Mesenchymal stem cell (in vitro differentiated cells and primary cell): ENCODE measurements around the gene PLIN3. TPM values are rescaled to one million over a fixed set of nuclear protein-coding genes. Genes with fewer than 3 reads are reported as not detected.
A peak's percentile ranks its signal among the peaks of the same experiment; 100 is the strongest.

Experiments used
- DNase-seq: peaks from one replicate; pipeline ENCODE4 v3.0.0-alpha.2; 2013
- H2AFZ ChIP-seq: one replicate; pipeline ENCODE4 v1.6.1; 2013; ENCODE audit warnings: low read depth, mild to moderate bottlenecking, control low read depth, inconsistent platforms, low read length, moderate library complexity
- H2AK5ac ChIP-seq: 2 replicates; pipeline ENCODE4 v1.6.1; 2013; ENCODE audit warnings: low read length, moderate library complexity, mild to moderate bottlenecking, inconsistent platforms; ENCODE audit not compliant: severe bottlenecking
- H2BK120ac ChIP-seq: one replicate; pipeline ENCODE4 v1.6.1; 2013; ENCODE audit warnings: low read depth, mild to moderate bottlenecking, inconsistent platforms, low read length, moderate library complexity
- H2BK12ac ChIP-seq, 2 experiments: one replicate each; pipeline ENCODE4 v1.6.1; 2013; ENCODE audit warnings: inconsistent platforms in 2 of 2, low read length in 2 of 2, mild to moderate bottlenecking in 2 of 2, moderate library complexity in 2 of 2, control low read depth in 1 of 2
- H2BK15ac ChIP-seq: one replicate; pipeline ENCODE4 v1.6.1; 2013; ENCODE audit warnings: mild to moderate bottlenecking, low read depth, inconsistent platforms; ENCODE audit not compliant: poor library complexity, severe bottlenecking
- H2BK5ac ChIP-seq: 2 replicates; pipeline ENCODE4 v1.6.1; 2013; ENCODE audit warnings: low read depth, mild to moderate bottlenecking, low read length, control low read depth, inconsistent platforms; ENCODE audit not compliant: poor library complexity, severe bottlenecking
- H3K14ac ChIP-seq, 2 experiments: one replicate each; pipeline ENCODE4 v1.6.1; 2013; ENCODE audit warnings: inconsistent platforms in 2 of 2, low read length in 2 of 2, control low read depth in 1 of 2, mild to moderate bottlenecking in 1 of 2, moderate library complexity in 1 of 2
- H3K18ac ChIP-seq, 2 experiments: one replicate each; pipeline ENCODE4 v1.6.1; 2013; ENCODE audit warnings: inconsistent platforms in 2 of 2, low read length in 2 of 2, control low read depth in 1 of 2, low read depth in 1 of 2, mild to moderate bottlenecking in 1 of 2
- H3K23ac ChIP-seq, 2 experiments: one replicate each; pipeline ENCODE4 v1.6.1; 2013; ENCODE audit warnings: inconsistent platforms in 2 of 2, low read length in 2 of 2, mild to moderate bottlenecking in 2 of 2, moderate library complexity in 2 of 2, control low read depth in 1 of 2
- H3K27ac ChIP-seq: 2 replicates; pipeline ENCODE4 v1.5.1; 2013; ENCODE audit warnings: mild to moderate bottlenecking, moderate library complexity, low read length, control low read depth, inconsistent platforms; ENCODE audit not compliant: poor library complexity, severe bottlenecking
- H3K27me3 ChIP-seq, 2 experiments: 2 replicates each; pipeline versions ENCODE4 v1.6.1 to v1.7.0; 2013; ENCODE audit warnings: low read length in 2 of 2, mild to moderate bottlenecking in 2 of 2, moderate library complexity in 2 of 2, control low read depth in 1 of 2, inconsistent platforms in 1 of 2; ENCODE audit not compliant: control insufficient read depth in 1 of 2, insufficient read depth in 1 of 2
- H3K36me3 ChIP-seq, 2 experiments: 2 replicates each; pipeline versions ENCODE4 v1.6.1 to v1.7.0; 2013; ENCODE audit warnings: low read length in 2 of 2, control low read depth in 1 of 2, inconsistent platforms in 1 of 2, low read depth in 1 of 2, mild to moderate bottlenecking in 1 of 2; ENCODE audit not compliant: insufficient read depth in 2 of 2, control insufficient read depth in 1 of 2
- H3K4ac ChIP-seq, 2 experiments: one replicate each; pipeline ENCODE4 v1.6.1; 2013; ENCODE audit warnings: inconsistent platforms in 2 of 2, low read length in 2 of 2, mild to moderate bottlenecking in 2 of 2, moderate library complexity in 2 of 2, control low read depth in 1 of 2, low read depth in 1 of 2
- H3K4me1 ChIP-seq: 2 replicates; pipeline ENCODE4 v1.6.1; 2013; ENCODE audit warnings: low read depth, low read length, control low read depth; ENCODE audit not compliant: control insufficient read depth, insufficient read depth
- H3K4me2 ChIP-seq: 2 replicates; pipeline ENCODE4 v1.6.1; 2013; ENCODE audit warnings: low read length, mild to moderate bottlenecking, inconsistent platforms; ENCODE audit not compliant: poor library complexity, severe bottlenecking
- H3K4me3 ChIP-seq, 2 experiments: 2 replicates each; pipeline versions ENCODE4 v1.5.1 to v1.7.0; 2013; ENCODE audit warnings: low read length in 2 of 2, mild to moderate bottlenecking in 2 of 2, control low read depth in 1 of 2, low read depth in 1 of 2; ENCODE audit not compliant: insufficient read depth in 1 of 2
- H3K79me1 ChIP-seq: replicated peaks from 2 replicates; pipeline ENCODE4 v1.6.1; 2013; ENCODE audit warnings: mild to moderate bottlenecking, control low read depth, low read length, inconsistent platforms; ENCODE audit not compliant: poor library complexity, severe bottlenecking
- H3K9ac ChIP-seq: 2 replicates; pipeline ENCODE4 v1.7.0; 2013; ENCODE audit warnings: mild to moderate bottlenecking, low read length, moderate library complexity
- H3K9me3 ChIP-seq: 2 replicates; pipeline ENCODE4 v1.7.0; 2013; ENCODE audit warnings: mild to moderate bottlenecking, low read length; ENCODE audit not compliant: control insufficient read depth
- H4K8ac ChIP-seq: one replicate; pipeline ENCODE4 v1.6.1; 2013; ENCODE audit warnings: inconsistent platforms, mild to moderate bottlenecking, low read length, moderate library complexity
- H4K91ac ChIP-seq: one replicate; pipeline ENCODE4 v1.6.1; 2013; ENCODE audit warnings: mild to moderate bottlenecking, low read length, inconsistent platforms
- WGBS: methylation state at CpG from one replicate; pipeline ENCODE4 v1.1.7; 2013; ENCODE audit warnings: mixed read lengths; 5-methylcytosine and 5-hydroxymethylcytosine counted together
- polyA plus RNA-seq, 2 experiments: library from polyadenylated mRNA; stranded (reverse); fragments of 200-250 nt; gene quantifications; one replicate each; pipeline ENCODE4 v1.2.3, GENCODE V29; 2013

The PLIN3 gene, protein sequence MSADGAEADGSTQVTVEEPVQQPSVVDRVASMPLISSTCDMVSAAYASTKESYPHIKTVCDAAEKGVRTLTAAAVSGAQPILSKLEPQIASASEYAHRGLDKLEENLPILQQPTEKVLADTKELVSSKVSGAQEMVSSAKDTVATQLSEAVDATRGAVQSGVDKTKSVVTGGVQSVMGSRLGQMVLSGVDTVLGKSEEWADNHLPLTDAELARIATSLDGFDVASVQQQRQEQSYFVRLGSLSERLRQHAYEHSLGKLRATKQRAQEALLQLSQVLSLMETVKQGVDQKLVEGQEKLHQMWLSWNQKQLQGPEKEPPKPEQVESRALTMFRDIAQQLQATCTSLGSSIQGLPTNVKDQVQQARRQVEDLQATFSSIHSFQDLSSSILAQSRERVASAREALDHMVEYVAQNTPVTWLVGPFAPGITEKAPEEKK
- 125 TPM for polyA plus RNA-seq (2013, experiment 1 of 2)
- polyA plus RNA-seq (2013, experiment 2 of 2), result 123 TPM

DNA sequence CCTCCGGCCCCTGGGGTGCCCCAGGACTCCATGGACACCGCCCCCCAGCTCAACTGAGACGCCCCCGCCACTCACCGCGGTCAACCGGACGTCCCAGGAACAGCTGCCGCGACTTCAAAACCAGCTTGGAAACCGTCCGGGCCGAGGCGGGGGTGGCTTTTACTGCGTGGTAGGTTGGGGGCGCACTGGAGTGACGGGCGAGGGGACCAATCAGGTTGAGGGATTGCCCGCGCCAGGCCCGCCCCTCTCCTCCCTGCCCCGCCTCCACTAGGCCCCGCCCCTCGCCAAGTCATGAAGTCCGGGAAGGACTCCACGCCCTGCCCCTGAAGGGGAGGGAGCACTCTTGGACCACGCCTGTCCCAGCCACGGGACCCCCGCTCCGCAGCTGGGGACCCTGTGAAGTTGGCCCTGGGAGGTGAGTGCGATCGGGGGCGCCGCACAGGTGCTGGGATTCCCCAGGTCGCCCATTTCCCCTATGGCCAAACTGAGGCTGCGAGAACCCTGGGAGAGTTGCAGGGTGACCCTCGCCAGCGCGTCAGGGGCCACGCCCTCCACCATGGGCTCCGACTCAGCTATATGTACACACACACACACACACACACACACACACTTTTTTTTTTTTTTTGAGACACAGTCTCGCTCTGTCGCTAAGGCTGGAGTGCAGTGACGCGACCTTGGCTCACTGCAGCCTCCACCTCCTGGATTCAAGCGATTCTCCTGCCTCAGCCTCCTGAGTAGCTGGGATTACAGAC lies at the start of gene PLIN3:
Gene PLIN3, minus strand, starts transcription at position 134 of the 752 bp plus-strand sequence. CDS start 6,273 bp downstream, outside the sequence.
- Histone ChIP-seq H3K9ac (peak within 1 kb of the TSS; percentile 98), H2AK5ac (peak within 1 kb of the TSS; percentile 75), H3K4me3 (peak within 1 kb of the TSS; percentile 86 to 100), H2BK15ac (peak within 1 kb of the TSS; percentile 92), H3K27ac (peak within 1 kb of the TSS; percentile 79), H4K8ac (peak within 1 kb of the TSS; percentile 75), H3K23ac (peak within 1 kb of the TSS in 1 of 2 experiments; percentile 93), H4K91ac (peak within 1 kb of the TSS; percentile 73), H3K18ac (peak within 1 kb of the TSS; percentile 85 to 98), H3K27me3 (no peaks in the 10 kb centered on the region), H3K9me3 (no peaks in the 10 kb centered on the region), H3K4me2 (peak within 1 kb of the TSS; percentile 83), H2AFZ (peak within 1 kb of the TSS; percentile 86), H3K4me1 (peaks cover 23% of the 10 kb centered on the region), H2BK5ac (peak within 1 kb of the TSS; percentile 47), H3K36me3 (peaks cover 12 to 13% of the 10 kb centered on the region in 2 experiments), H2BK12ac (peak within 1 kb of the TSS; percentile 80 to 90), H3K79me1 (peaks cover 1% of the 10 kb centered on the region), H2BK120ac (peak within 1 kb of the TSS; percentile 88), H3K14ac (peak within 1 kb of the TSS; percentile 77 to 82), H3K4ac (peak within 1 kb of the TSS; percentile 73 to 97)
- DNase-seq, result peak; percentile 96
- 13% methylated on average over 22 of the region's 46 CpGs for WGBS

- Histone ChIP-seq H2AFZ (no peak overlapping the region), H3K23ac (no peak overlapping the region), H3K79me1 (peaks cover 2% of the 10 kb centered on the region), H2BK120ac (no peak overlapping the region), H2BK12ac (peak overlapping the region; percentile 31 to 61), H3K9ac (no peak overlapping the region), H3K9me3 (no peaks in the 10 kb centered on the region), H3K4ac (peak overlapping the region; percentile 12 to 16), H3K14ac (peak overlapping the region in 1 of 2 experiments; percentile 74), H2BK15ac (no peak overlapping the region), H3K4me3 (no peak overlapping the region), H3K4me1 (peaks cover 28% of the 10 kb centered on the region), H3K18ac (peak overlapping the region in 1 of 2 experiments; percentile 0), H2BK5ac (no peak overlapping the region), H3K27ac (peak overlapping the region; percentile 76), H2AK5ac (peak overlapping the region; percentile 40), H4K8ac (peak overlapping the region; percentile 5), H3K4me2 (no peak overlapping the region), H4K91ac (peak overlapping the region; percentile 46), H3K27me3 (no peaks in the 10 kb centered on the region), H3K36me3 (peaks cover 6 to 20% of the 10 kb centered on the region in 2 experiments)
- 97% methylated on average over 41 of the region's 41 CpGs for WGBS
- no peak for DNase-seq
These were observed 49.0 kb upstream of the PLIN3 start for GRCh38 chr19:4916292-4917082.

GRCh38 chr19:4914736-4915501 lies 47.5 kb upstream of the PLIN3 start:
- Histone ChIP-seq H2AFZ (peak overlapping the region; percentile 43), H3K79me1 (no peaks in the 10 kb centered on the region), H2AK5ac (peak overlapping the region; percentile 2), H3K9ac (peak overlapping the region; percentile 60), H2BK5ac (peak overlapping the region; percentile 60), H3K36me3 (peaks cover 0 to 10% of the 10 kb centered on the region in 2 experiments), H4K91ac (peak overlapping the region; percentile 81), H4K8ac (peak overlapping the region; percentile 83), H3K4me2 (peak overlapping the region; percentile 30), H3K27ac (peak overlapping the region; percentile 76), H2BK15ac (no peak overlapping the region), H3K4me1 (peaks cover 37% of the 10 kb centered on the region), H2BK12ac (peak overlapping the region; percentile 84 to 95), H3K9me3 (no peaks in the 10 kb centered on the region), H3K4ac (peak overlapping the region; percentile 14 to 61), H2BK120ac (no peak overlapping the region), H3K27me3 (no peaks in the 10 kb centered on the region), H3K4me3 (peak overlapping the region in 1 of 2 experiments; percentile 2), H3K14ac (peak overlapping the region in 1 of 2 experiments; percentile 8), H3K23ac (no peak overlapping the region), H3K18ac (peak overlapping the region; percentile 84)
- WGBS, result 48% methylated on average over 23 of the region's 23 CpGs
- DNase-seq, result peak; percentile 82
